Measurements from ENCODE around the gene NFYB. TPM values are rescaled to one million over a fixed set of nuclear protein-coding genes. Genes with fewer than 3 reads are reported as not detected.

NFYB gene
- total and polyA plus RNA-seq, 4 donors: 15.5 to 33.0 (median 24.5) TPM

- TF ChIP-seq CTCF (IDR thresholded peaks at IDR 0.05; ENCODE audit: control extremely low read depth, extremely low read depth): no peak
These were observed 31.0 kb downstream of the NFYB start for GRCh38 chr12:104106965-104107364.

GRCh38 chr12:104105461-104105860 lies 32.5 kb downstream of the NFYB start:
- Histone ChIP-seq H3K9ac (ENCODE audit: insufficient read depth in 1 of 2, low read length in 2 of 2) (no peak overlapping the region), H3K36me3 (ENCODE audit: control insufficient read depth in 4 of 4, insufficient read depth in 4 of 4, low read length in 4 of 4) (peaks cover 3 to 13% (median 7%) of the 10 kb centered on the region in 4 donors), H3K27me3 (ENCODE audit: control insufficient read depth in 3 of 3, insufficient read depth in 3 of 3, low read length in 2 of 3) (no peaks in the 10 kb centered on the region), H3K4me3 (no peak overlapping the region), H3K9me3 (ENCODE audit: control insufficient read depth in 4 of 4, insufficient read depth in 3 of 4, low read length in 3 of 4) (no peaks in the 10 kb centered on the region), H3K27ac (ENCODE audit: low read depth in 1 of 2, low read length in 1 of 2) (no peak overlapping the region), H3K4me1 (ENCODE audit: control insufficient read depth in 5 of 5, insufficient read depth in 5 of 5, low read length in 5 of 5) (peaks cover 0 to 4% (median 0%) of the 10 kb centered on the region in 5 donors)
- ATAC-seq (ENCODE audit: insufficient read depth, low FRiP score): no peak
- TF ChIP-seq CTCF (IDR thresholded peaks at IDR 0.05; ENCODE audit: control extremely low read depth, extremely low read depth): no peak
- no peak for DNase-seq

More at GRCh38 chr12:104106965-104107364, 31.0 kb downstream of the NFYB start:
- ATAC-seq (ENCODE audit: insufficient read depth, low FRiP score): no peak
- peaks cover 3 to 10% (median 6%) of the 10 kb centered on the region in 4 donors for H3K36me3 ChIP-seq (ENCODE audit: control insufficient read depth in 4 of 4, insufficient read depth in 4 of 4, low read length in 4 of 4)
- no peaks in the 10 kb centered on the region for H3K9me3 ChIP-seq (ENCODE audit: control insufficient read depth in 4 of 4, insufficient read depth in 3 of 4, low read length in 3 of 4)
- 67 to 83% methylated on average over 2 of the region's 2 CpGs for WGBS, 2 donors
- no peaks in the 10 kb centered on the region for H3K27me3 ChIP-seq (ENCODE audit: control insufficient read depth in 3 of 3, insufficient read depth in 3 of 3, low read length in 2 of 3)
- H3K27ac ChIP-seq (ENCODE audit: low read depth in 1 of 2, low read length in 1 of 2): no peak overlapping the region
- H3K4me3 ChIP-seq: no peak overlapping the region
- no peak for DNase-seq
- H3K4me1 ChIP-seq (ENCODE audit: control insufficient read depth in 5 of 5, insufficient read depth in 5 of 5, low read length in 5 of 5): peaks cover 0 to 4% (median 0%) of the 10 kb centered on the region in 5 donors
- no peak overlapping the region for H3K9ac ChIP-seq (ENCODE audit: insufficient read depth in 1 of 2, low read length in 2 of 2)

GRCh38 chr12:104097954-104098353 lies 40.1 kb downstream of the NFYB start:
- no peak for DNase-seq
- Histone ChIP-seq H3K9ac (ENCODE audit: insufficient read depth in 1 of 2, low read length in 2 of 2) (no peak overlapping the region), H3K9me3 (ENCODE audit: control insufficient read depth in 4 of 4, insufficient read depth in 3 of 4, low read length in 3 of 4) (no peaks in the 10 kb centered on the region), H3K27ac (ENCODE audit: low read depth in 1 of 2, low read length in 1 of 2) (no peak overlapping the region), H3K4me1 (ENCODE audit: control insufficient read depth in 5 of 5, insufficient read depth in 5 of 5, low read length in 5 of 5) (no peaks in the 10 kb centered on the region), H3K36me3 (ENCODE audit: control insufficient read depth in 4 of 4, insufficient read depth in 4 of 4, low read length in 4 of 4) (peaks cover 13 to 34% (median 27%) of the 10 kb centered on the region in 4 donors), H3K27me3 (ENCODE audit: control insufficient read depth in 3 of 3, insufficient read depth in 3 of 3, low read length in 2 of 3) (no peaks in the 10 kb centered on the region), H3K4me3 (no peak overlapping the region)
- ATAC-seq (ENCODE audit: insufficient read depth, low FRiP score): no peak
- 96 to 98% methylated on average over 2 of the region's 2 CpGs for WGBS, 2 donors
- no peak for TF ChIP-seq CTCF (IDR thresholded peaks at IDR 0.05; ENCODE audit: control extremely low read depth, extremely low read depth)

- Histone ChIP-seq H3K4me1 (ENCODE audit: control insufficient read depth in 5 of 5, insufficient read depth in 5 of 5, low read length in 5 of 5) (no peaks in the 10 kb centered on the region), H3K27me3 (ENCODE audit: control insufficient read depth in 3 of 3, insufficient read depth in 3 of 3, low read length in 2 of 3) (no peaks in the 10 kb centered on the region), H3K36me3 (ENCODE audit: control insufficient read depth in 4 of 4, insufficient read depth in 4 of 4, low read length in 4 of 4) (peaks cover 13 to 33% (median 32%) of the 10 kb centered on the region in 4 donors), H3K27ac (ENCODE audit: low read depth in 1 of 2, low read length in 1 of 2) (no peak overlapping the region), H3K4me3 (no peak overlapping the region), H3K9ac (ENCODE audit: insufficient read depth in 1 of 2, low read length in 2 of 2) (no peak overlapping the region), H3K9me3 (ENCODE audit: control insufficient read depth in 4 of 4, insufficient read depth in 3 of 4, low read length in 3 of 4) (no peaks in the 10 kb centered on the region)
- DNase-seq (no peak), ATAC-seq (ENCODE audit: insufficient read depth, low FRiP score) (no peak)
- WGBS, 2 donors: 85 to 95% methylated on average over 1 of the region's 1 CpG
- TF ChIP-seq CTCF (IDR thresholded peaks at IDR 0.05; ENCODE audit: control extremely low read depth, extremely low read depth): no peak
These were observed 42.7 kb downstream of the NFYB start for GRCh38 chr12:104095289-104095688.
